Natural killer cell (primary cell): ENCODE data around the gene PARVA. TPM values are rescaled to one million over a fixed set of nuclear protein-coding genes. Genes with fewer than 3 reads are reported as not detected.
"Not testable (repeated sequence)": the region's sequence is repeated elsewhere in the genome, so short reads cannot be mapped to it uniquely, and the experiment has no call there.

ENCODE experiments used
- ATAC-seq, 3 donors: fragments of 150-1000 bp in 2 of 3; fragments of 200-7000 bp in 1 of 3; cut with Tn5 transposase; 1 replicate in 1 of 3; 2 replicates in 2 of 3; pipeline ENCODE4 v1.10.0; 2021; ENCODE audit warnings: mild to moderate bottlenecking in 2 of 3, moderate library complexity in 2 of 3
- DNase-seq, 2 donors: peaks; one replicate each; pipeline versions ENCODE4 v3.0.0 to v3.0.0-alpha.2; 2013 to 2021; ENCODE audit warnings: mixed read lengths in 1 of 2
- H3K27ac ChIP-seq: one replicate; pipeline ENCODE4 v1.5.1; 2013; ENCODE audit warnings: mild to moderate bottlenecking, low read length
- H3K27me3 ChIP-seq: one replicate; pipeline ENCODE4 v1.6.1; 2013; ENCODE audit warnings: low read length; ENCODE audit not compliant: control insufficient read depth, insufficient read depth
- H3K36me3 ChIP-seq: one replicate; pipeline ENCODE4 v1.6.1; 2013; ENCODE audit warnings: low read length; ENCODE audit not compliant: control insufficient read depth, insufficient read depth
- H3K4me1 ChIP-seq: one replicate; pipeline ENCODE4 v1.6.1; 2013; ENCODE audit warnings: low read length; ENCODE audit not compliant: control insufficient read depth, insufficient read depth
- H3K4me3 ChIP-seq: one replicate; pipeline ENCODE4 v1.5.1; 2013; ENCODE audit warnings: low read length
- H3K9me3 ChIP-seq: one replicate; pipeline ENCODE4 v1.6.1; 2013; ENCODE audit warnings: low read length; ENCODE audit not compliant: control insufficient read depth, insufficient read depth
- H3K27ac Mint-ChIP-seq, 2 donors: one replicate each; pipeline ENCODE4 v1.8.0; 2022; ENCODE audit warnings: mild to moderate bottlenecking in 2 of 2, mixed read lengths in 2 of 2, moderate library complexity in 1 of 2
- H3K27me3 Mint-ChIP-seq, 2 donors: one replicate each; pipeline ENCODE4 v1.8.0; 2022; ENCODE audit warnings: low read depth in 2 of 2, mixed read lengths in 2 of 2
- H3K36me3 Mint-ChIP-seq: one replicate; pipeline ENCODE4 v1.8.0; 2022; ENCODE audit warnings: mixed read lengths
- H3K4me1 Mint-ChIP-seq, 2 donors: one replicate each; pipeline ENCODE4 v1.8.0; 2022; ENCODE audit warnings: mixed read lengths in 2 of 2
- H3K4me3 Mint-ChIP-seq: one replicate; pipeline ENCODE4 v1.8.0; 2022; ENCODE audit warnings: mild to moderate bottlenecking, moderate library complexity, mixed read lengths
- H3K9me3 Mint-ChIP-seq, 2 donors: one replicate each; pipeline ENCODE4 v1.8.0; 2022; ENCODE audit warnings: mixed read lengths in 2 of 2
- WGBS: methylation state at CpG from one replicate; pipeline ENCODE4 v1.1.7; 2013; ENCODE audit warnings: missing lambda C conversion rate; ENCODE audit not compliant: insufficient coverage; 5-methylcytosine and 5-hydroxymethylcytosine counted together
- intact Hi-C: fragments of 100-400 bp; cut with micrococcal nuclease; formaldehyde crosslinking; loops from one replicate; pipeline ENCODE4 v1.14.2; 2022
- total RNA-seq, 4 donors: library from RNA; stranded (reverse); fragments of 120-200 nt in 1 of 4; gene quantifications; one replicate each; pipeline versions ENCODE4 v1.2.3 to v1.2.4, GENCODE V29; 2013 to 2022
- TF ChIP-seq, protein P1 (sequence below): fragments of 200-600 bp; IDR thresholded peaks from one replicate; pipeline ENCODE4 v1.8.0; 2022; ENCODE audit warnings: antibody characterized with exemption

Gene PARVA
- total RNA-seq, 3 donors from 2014 or later (not counting 1 experiment from before 2014, with no cell fraction given), result 0.07 to 1.0 TPM; not detected in 1

DNA sequence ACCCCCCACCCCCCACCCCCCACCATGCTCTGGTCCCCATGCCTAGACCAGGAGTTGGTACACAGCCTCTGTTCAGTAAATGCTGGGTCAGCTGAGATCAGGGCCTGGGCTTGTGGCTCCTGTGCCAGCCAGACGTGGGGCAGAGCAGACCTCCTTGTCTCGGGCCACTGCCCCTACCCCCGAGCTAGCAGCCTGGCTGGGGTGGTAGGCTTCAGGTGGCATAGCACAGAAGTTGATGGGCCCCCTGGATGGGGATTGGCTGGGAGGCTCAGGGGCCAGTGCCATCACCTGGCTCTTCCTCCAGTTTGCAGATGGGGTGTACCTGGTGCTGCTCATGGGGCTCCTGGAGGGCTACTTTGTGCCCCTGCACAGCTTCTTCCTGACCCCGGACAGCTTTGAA, 139.9 kb downstream of the PARVA start:
- Histone ChIP-seq H3K9me3 (no peaks in the 10 kb centered on the region), H3K36me3 (no peaks in the 10 kb centered on the region), H3K27me3 (no peaks in the 10 kb centered on the region), H3K4me3 (no peak overlapping the region), H3K4me1 (no peaks in the 10 kb centered on the region), H3K27ac (no peak overlapping the region)
- no peaks in the 10 kb centered on the region for H3K4me1 Mint-ChIP-seq
- H3K36me3 Mint-ChIP-seq, result no peaks in the 10 kb centered on the region
- no peaks in the 10 kb centered on the region for H3K9me3 Mint-ChIP-seq
- H3K4me3 Mint-ChIP-seq, result no peak overlapping the region
- no peak overlapping the region for H3K27ac Mint-ChIP-seq
- TF ChIP-seq, protein P1, sequence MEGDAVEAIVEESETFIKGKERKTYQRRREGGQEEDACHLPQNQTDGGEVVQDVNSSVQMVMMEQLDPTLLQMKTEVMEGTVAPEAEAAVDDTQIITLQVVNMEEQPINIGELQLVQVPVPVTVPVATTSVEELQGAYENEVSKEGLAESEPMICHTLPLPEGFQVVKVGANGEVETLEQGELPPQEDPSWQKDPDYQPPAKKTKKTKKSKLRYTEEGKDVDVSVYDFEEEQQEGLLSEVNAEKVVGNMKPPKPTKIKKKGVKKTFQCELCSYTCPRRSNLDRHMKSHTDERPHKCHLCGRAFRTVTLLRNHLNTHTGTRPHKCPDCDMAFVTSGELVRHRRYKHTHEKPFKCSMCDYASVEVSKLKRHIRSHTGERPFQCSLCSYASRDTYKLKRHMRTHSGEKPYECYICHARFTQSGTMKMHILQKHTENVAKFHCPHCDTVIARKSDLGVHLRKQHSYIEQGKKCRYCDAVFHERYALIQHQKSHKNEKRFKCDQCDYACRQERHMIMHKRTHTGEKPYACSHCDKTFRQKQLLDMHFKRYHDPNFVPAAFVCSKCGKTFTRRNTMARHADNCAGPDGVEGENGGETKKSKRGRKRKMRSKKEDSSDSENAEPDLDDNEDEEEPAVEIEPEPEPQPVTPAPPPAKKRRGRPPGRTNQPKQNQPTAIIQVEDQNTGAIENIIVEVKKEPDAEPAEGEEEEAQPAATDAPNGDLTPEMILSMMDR, result no peak
- WGBS, result 75% methylated on average over 4 of the region's 4 CpGs
- peaks cover 0 to 4% of the 10 kb centered on the region in 2 donors for H3K27me3 Mint-ChIP-seq
- intact Hi-C loops, result no loop called here
- DNase-seq (no peak), ATAC-seq (no peak)

DNA sequence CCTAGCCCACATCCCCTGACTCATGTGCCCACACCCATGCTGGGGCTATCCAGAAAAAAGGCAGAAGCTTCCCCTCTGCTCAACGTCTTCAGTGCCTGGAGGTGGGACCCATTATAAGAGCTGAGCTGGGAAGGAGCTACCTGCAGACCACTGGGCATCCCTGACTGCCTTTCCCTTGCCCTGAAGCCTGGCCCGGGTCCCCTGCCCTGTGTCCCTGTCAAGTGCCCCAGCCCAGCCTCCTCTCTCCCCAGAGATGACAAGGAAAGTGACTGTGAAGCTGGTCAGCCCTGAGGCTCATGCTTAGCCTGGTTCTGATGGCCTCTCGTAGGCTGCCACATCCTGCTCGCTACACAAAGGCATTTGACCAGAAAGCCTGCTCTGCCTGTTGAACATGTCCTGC, 140.4 kb downstream of the PARVA start:
- H3K9me3 ChIP-seq, result no peaks in the 10 kb centered on the region
- no peak for DNase-seq
- WGBS, result 78% methylated on average over 4 of the region's 4 CpGs
- no peaks in the 10 kb centered on the region for H3K4me1 ChIP-seq
- no peak overlapping the region for H3K4me3 ChIP-seq
- Mint-ChIP-seq H3K4me1 (no peaks in the 10 kb centered on the region), H3K27ac (no peak overlapping the region), H3K27me3 (peaks cover 0 to 4% of the 10 kb centered on the region in 2 donors), H3K4me3 (no peak overlapping the region), H3K36me3 (no peaks in the 10 kb centered on the region), H3K9me3 (no peaks in the 10 kb centered on the region)
- no peak for ATAC-seq
- intact Hi-C loops, result no loop called here
- TF ChIP-seq, protein P1, result no peak
- no peak overlapping the region for H3K27ac ChIP-seq
- H3K36me3 ChIP-seq, result no peaks in the 10 kb centered on the region
- H3K27me3 ChIP-seq, result no peaks in the 10 kb centered on the region

DNA sequence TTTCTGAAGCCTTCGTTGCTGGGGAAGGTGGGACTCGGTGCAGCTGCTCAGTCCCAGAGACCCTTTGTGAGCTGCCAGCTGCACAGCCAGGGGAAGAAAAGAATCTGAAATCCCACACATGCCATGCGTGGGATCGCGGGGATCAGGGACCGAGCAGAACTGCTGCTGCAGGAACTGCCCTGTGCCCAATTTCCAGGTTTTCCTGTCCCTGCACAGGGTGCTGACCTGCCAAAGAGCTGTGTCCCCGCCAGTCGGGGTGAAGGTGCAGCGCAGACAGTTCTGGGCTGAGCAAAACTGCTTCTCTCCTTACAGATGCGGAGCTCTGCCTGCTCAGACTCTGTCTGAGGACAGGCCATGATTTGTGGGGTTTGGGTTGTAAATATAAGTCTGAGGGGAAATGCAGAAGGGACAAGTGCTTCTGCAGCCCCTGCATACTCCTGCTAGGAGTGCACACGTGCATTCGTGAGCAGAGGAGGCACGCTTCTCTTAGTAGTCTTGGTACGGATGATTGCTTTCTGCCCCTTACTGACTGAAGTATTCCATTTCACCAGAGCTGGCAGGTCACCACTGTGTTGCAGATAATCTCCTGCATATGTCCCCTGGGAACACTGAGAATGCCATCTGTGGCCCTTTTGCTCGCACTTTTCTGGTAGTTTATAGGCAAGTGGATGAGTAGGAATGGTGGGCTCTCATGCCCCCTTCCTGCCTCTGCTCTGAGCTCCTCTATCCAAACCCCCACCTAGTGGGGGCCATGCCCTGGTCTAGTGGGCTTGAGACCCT, 141.4 kb downstream of the PARVA start:
- ATAC-seq (no peak), DNase-seq (no peak)
- Histone ChIP-seq H3K4me1 (no peaks in the 10 kb centered on the region), H3K36me3 (no peaks in the 10 kb centered on the region), H3K4me3 (no peak overlapping the region), H3K27ac (no peak overlapping the region), H3K27me3 (no peaks in the 10 kb centered on the region), H3K9me3 (no peaks in the 10 kb centered on the region)
- intact Hi-C loops, result no loop called here
- Mint-ChIP-seq H3K4me3 (no peak overlapping the region), H3K27ac (no peak overlapping the region), H3K27me3 (peaks cover 0 to 4% of the 10 kb centered on the region in 2 donors), H3K36me3 (no peaks in the 10 kb centered on the region), H3K9me3 (no peaks in the 10 kb centered on the region), H3K4me1 (no peaks in the 10 kb centered on the region)
- WGBS, result 87% methylated on average over 15 of the region's 15 CpGs
- TF ChIP-seq, protein P1, result no peak

DNA sequence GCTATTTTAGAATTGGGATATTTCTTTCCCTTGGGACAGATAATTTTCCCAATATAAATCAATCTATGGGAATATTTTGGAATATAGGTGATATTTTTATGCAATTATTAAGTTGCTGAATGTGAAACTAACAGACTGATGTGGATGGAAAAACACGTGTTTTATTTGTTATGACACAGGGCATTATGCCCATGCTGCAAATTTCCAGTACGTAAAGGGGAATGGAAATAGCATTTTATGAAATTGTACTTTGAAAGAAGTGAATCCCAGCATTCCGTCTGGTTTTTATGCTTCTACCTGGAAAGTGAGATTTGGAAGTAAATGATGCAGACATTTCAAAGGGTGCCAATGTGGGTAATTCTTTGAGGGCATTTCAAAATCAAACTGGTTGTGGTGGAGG, 142.7 kb downstream of the PARVA start:
- TF ChIP-seq, protein P1, result no peak
- ATAC-seq, result no peak
- WGBS, result 83% methylated on average over 3 of the region's 3 CpGs
- Mint-ChIP-seq H3K4me1 (no peaks in the 10 kb centered on the region), H3K27ac (no peak overlapping the region), H3K36me3 (no peaks in the 10 kb centered on the region), H3K9me3 (no peaks in the 10 kb centered on the region), H3K4me3 (no peak overlapping the region), H3K27me3 (peaks cover 0 to 7% of the 10 kb centered on the region in 2 donors)
- no peaks in the 10 kb centered on the region for H3K4me1 ChIP-seq
- no peak overlapping the region for H3K27ac ChIP-seq
- H3K4me3 ChIP-seq, result no peak overlapping the region
- DNase-seq, result no peak
- no peaks in the 10 kb centered on the region for H3K9me3 ChIP-seq
- no peaks in the 10 kb centered on the region for H3K27me3 ChIP-seq
- intact Hi-C loops, result no loop called here
- H3K36me3 ChIP-seq, result no peaks in the 10 kb centered on the region

DNA sequence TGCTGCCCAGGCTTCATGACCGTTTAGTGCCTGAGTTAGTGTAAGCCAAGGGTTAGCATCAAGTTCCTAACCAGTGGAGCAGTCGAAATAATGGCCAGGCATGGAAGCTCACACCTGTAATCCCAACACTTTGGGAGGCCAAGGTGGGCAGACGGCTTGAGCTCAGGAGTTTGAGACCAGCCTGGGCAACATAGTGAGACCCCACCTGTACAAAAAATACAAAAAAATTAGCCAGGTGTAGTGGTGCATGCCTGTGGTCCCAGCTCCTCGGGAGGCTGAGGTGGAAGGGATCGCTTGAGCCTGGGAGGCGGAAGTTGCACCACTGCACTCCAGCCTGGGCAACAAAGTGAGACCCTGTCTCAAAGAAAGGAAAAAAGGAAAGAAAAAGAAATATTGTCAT, 143.2 kb downstream of the PARVA start:
- H3K27ac ChIP-seq, H3K27ac Mint-ChIP-seq, H3K27me3 Mint-ChIP-seq, intact Hi-C loops, H3K4me1 ChIP-seq, ATAC-seq, H3K4me1 Mint-ChIP-seq, H3K36me3 Mint-ChIP-seq, DNase-seq, H3K27me3 ChIP-seq, H3K4me3 ChIP-seq, H3K9me3 ChIP-seq, H3K36me3 ChIP-seq, H3K4me3 Mint-ChIP-seq, H3K9me3 Mint-ChIP-seq: not testable (repeated sequence)
- 84% methylated on average over 6 of the region's 6 CpGs for WGBS
